Calu3 (cell line): ENCODE data around the gene BLVRB. TPM values are rescaled to one million over a fixed set of nuclear protein-coding genes. Genes with fewer than 3 reads are reported as not detected.

ENCODE experiments used
- BruUV-seq: library from RNA; stranded (reverse); fragments of 400-500 nt; replicated peaks from 2 replicates; lab custom pipeline; 2021; lab: Mats Ljungman, UMichigan
- CTCF ChIA-PET: fragments of 300-600 bp; sonication (Branson Sonifier 250); formaldehyde crosslinking; loops from one replicate; lab custom pipeline; 2022; ENCODE audit warnings: antibody characterized with exemption; lab: Charles Lee
- DNase-seq: peaks from one replicate; pipeline ENCODE4 v3.0.0; 2022
- H3K27ac Mint-ChIP-seq: one replicate; pipeline ENCODE4 v1.8.0; 2022; ENCODE audit warnings: mixed read lengths; ENCODE audit not compliant: unreplicated experiment
- H3K27me3 Mint-ChIP-seq: one replicate; pipeline ENCODE4 v1.8.0; 2022; ENCODE audit warnings: mixed read lengths; ENCODE audit not compliant: unreplicated experiment
- H3K36me3 Mint-ChIP-seq: one replicate; pipeline ENCODE4 v1.8.0; 2022; ENCODE audit warnings: mild to moderate bottlenecking, moderate library complexity, mixed read lengths; ENCODE audit not compliant: insufficient read depth, unreplicated experiment
- H3K4me1 Mint-ChIP-seq: one replicate; pipeline ENCODE4 v1.8.0; 2022; ENCODE audit warnings: mild to moderate bottlenecking, low read depth, mixed read lengths; ENCODE audit not compliant: unreplicated experiment
- H3K4me3 Mint-ChIP-seq: one replicate; pipeline ENCODE4 v1.8.0; 2022; ENCODE audit warnings: mild to moderate bottlenecking, low read depth, moderate library complexity, mixed read lengths; ENCODE audit not compliant: unreplicated experiment
- H3K9me3 Mint-ChIP-seq: one replicate; pipeline ENCODE4 v1.8.0; 2022; ENCODE audit warnings: low read depth, mixed read lengths; ENCODE audit not compliant: unreplicated experiment
- intact Hi-C: fragments of 100-400 bp; cut with micrococcal nuclease; formaldehyde crosslinking; loops from one replicate; pipeline ENCODE4 v1.10.0; 2022; ENCODE audit not compliant: unreplicated experiment
- total RNA-seq: library from RNA; stranded (reverse); gene quantifications from 2 replicates; pipeline ENCODE4 v1.2.3, GENCODE V29; 2022
- TF ChIP-seq, protein P1 (sequence below): fragments of 200-600 bp; IDR thresholded peaks from one replicate; pipeline ENCODE4 v1.8.0; 2022; ENCODE audit warnings: antibody characterized with exemption; ENCODE audit not compliant: unreplicated experiment

BLVRB gene
- total RNA-seq, 1 experiment from 2014 or later = 107 TPM

DNA sequence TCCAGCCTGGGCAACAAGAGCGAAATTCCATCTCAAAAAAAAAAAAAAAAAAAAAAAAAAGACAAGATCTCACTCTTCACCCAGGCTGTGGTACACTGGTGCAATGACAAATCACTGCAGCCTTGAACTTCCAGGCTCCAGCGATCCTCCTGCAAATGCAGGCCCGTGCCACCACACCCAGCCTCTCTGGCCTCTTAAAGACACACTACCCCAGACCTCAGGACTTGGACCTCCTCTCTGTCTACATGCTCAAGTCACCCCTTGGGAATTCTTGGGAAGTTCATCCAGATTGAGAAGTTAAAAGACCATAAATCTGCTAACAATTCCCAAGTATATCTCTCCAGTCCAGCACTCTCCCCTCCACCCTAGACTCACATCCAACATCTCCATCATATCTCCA, 65.0 kb downstream of the BLVRB start:
- peaks cover 16% of the 10 kb centered on the region for H3K4me1 Mint-ChIP-seq
- TF ChIP-seq, protein P1, sequence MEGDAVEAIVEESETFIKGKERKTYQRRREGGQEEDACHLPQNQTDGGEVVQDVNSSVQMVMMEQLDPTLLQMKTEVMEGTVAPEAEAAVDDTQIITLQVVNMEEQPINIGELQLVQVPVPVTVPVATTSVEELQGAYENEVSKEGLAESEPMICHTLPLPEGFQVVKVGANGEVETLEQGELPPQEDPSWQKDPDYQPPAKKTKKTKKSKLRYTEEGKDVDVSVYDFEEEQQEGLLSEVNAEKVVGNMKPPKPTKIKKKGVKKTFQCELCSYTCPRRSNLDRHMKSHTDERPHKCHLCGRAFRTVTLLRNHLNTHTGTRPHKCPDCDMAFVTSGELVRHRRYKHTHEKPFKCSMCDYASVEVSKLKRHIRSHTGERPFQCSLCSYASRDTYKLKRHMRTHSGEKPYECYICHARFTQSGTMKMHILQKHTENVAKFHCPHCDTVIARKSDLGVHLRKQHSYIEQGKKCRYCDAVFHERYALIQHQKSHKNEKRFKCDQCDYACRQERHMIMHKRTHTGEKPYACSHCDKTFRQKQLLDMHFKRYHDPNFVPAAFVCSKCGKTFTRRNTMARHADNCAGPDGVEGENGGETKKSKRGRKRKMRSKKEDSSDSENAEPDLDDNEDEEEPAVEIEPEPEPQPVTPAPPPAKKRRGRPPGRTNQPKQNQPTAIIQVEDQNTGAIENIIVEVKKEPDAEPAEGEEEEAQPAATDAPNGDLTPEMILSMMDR = no peak
- DNase-seq = no peak
- peaks cover 15% of the 10 kb centered on the region for H3K27me3 Mint-ChIP-seq
- intact Hi-C loops = no loop called here
- no peaks in the 10 kb centered on the region for H3K9me3 Mint-ChIP-seq
- no peak overlapping the region for H3K27ac Mint-ChIP-seq
- no peak overlapping the region for H3K4me3 Mint-ChIP-seq
- CTCF ChIA-PET = interaction anchor here (0.6 kb wide), 1 partner anchor 49 kb away, joined by 8 read pairs; no protein-coding TSS in a partner anchor
- H3K36me3 Mint-ChIP-seq = no peaks in the 10 kb centered on the region
- no TSS peak for BruUV-seq

DNA sequence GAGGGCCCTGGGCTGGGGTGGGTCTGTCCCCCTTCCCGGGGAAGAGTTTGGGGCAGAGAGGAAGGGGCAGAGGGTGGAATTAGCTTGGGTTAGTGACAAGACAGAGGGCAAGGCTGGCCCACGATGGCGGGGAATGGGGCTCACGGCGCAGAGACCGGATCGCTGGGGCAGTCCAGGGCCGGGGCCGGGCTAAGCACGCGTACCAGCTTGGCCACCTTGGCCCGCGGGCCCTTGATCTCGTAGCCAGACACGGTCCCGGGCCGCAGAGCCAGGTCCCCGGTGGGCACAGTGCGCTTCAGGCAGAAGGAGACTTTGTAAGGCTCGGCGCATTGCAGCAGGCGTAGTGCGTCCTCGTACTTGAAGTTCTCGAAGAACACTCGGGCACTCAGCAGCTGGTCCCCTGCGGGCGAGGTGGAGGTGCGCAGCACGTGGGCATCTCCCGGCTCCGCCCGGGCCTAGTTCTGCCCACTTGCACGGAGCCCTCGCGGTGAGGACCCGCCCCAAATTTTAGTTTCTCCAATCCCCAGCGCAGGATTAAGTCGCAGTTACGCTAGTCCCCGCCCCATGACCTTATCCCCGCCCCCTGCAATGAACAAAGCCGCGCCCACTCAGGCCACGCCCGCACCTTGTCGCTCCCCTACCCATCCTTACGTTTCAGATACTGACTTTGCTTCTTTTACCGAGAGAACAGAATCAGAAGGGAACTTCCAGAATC, 67.0 kb downstream of the BLVRB start:
- H3K4me3 Mint-ChIP-seq = no peak overlapping the region

More for the DNA sequence above, 67.0 kb downstream of the BLVRB start:
- BruUV-seq = no TSS peak
- Mint-ChIP-seq H3K27me3 (peaks cover 15% of the 10 kb centered on the region), H3K36me3 (peaks cover 3% of the 10 kb centered on the region), H3K4me1 (peaks cover 19% of the 10 kb centered on the region), H3K27ac (no peak overlapping the region), H3K9me3 (no peaks in the 10 kb centered on the region)
- no peak for DNase-seq
- intact Hi-C loops = no loop called here
- TF ChIP-seq, protein P1 = no peak
- CTCF ChIA-PET = no interaction called here

Other genes starting within 250 kb of the BLVRB start
- not detected in 2 replicates for gene TTC9B, start 247.4 kb downstream of the BLVRB start, total RNA-seq
- 0.83 and 0.94 TPM in 2 replicates for gene CCNP, start 239.1 kb downstream of the BLVRB start, total RNA-seq
- 179 and 182 TPM in 2 replicates for gene AKT2, start 180.4 kb downstream of the BLVRB start, total RNA-seq
- gene C19orf47, start 117.3 kb downstream of the BLVRB start, total RNA-seq = 19.3 and 22.7 TPM in 2 replicates
- 184 and 192 TPM in 2 replicates for gene PLD3, start 117.0 kb downstream of the BLVRB start, total RNA-seq
- gene HIPK4, start 75.6 kb downstream of the BLVRB start, total RNA-seq = 0.14 TPM in 1 of 2 replicates, not detected in the other
- 1.6 and 1.8 TPM in 2 replicates for gene PRX, start 52.4 kb downstream of the BLVRB start, total RNA-seq
- 12.3 and 15.4 TPM in 2 replicates for gene SERTAD1, start 39.8 kb downstream of the BLVRB start, total RNA-seq
- 51.9 and 56.7 TPM in 2 replicates for gene SERTAD3, start 21.4 kb downstream of the BLVRB start, total RNA-seq
- 0.80 and 1.3 TPM in 2 replicates for gene SPTBN4, start 1.3 kb upstream of the BLVRB start, total RNA-seq
- 117 TPM in 2 replicates for gene SHKBP1, start 111.1 kb upstream of the BLVRB start, total RNA-seq
- gene LTBP4, start 135.6 kb upstream of the BLVRB start, total RNA-seq = 14.1 and 20.3 TPM in 2 replicates
- gene NUMBL, start 224.9 kb upstream of the BLVRB start, total RNA-seq = 21.4 and 25.3 TPM in 2 replicates